ENCODE data around the gene KCNK15. TPM values are rescaled to one million over a fixed set of nuclear protein-coding genes. Genes with fewer than 3 reads are reported as not detected.

The KCNK15 gene
- total and polyA plus RNA-seq, 9 donors = 0.93 to 21.6 (median 4.4) TPM

- DNase-seq = no peak
- intact Hi-C loops (cut with DNase I) = no loop called here
- Histone ChIP-seq H3K27ac (no peak overlapping the region), H3K9me3 (no peaks in the 10 kb centered on the region), H3K27me3 (no peaks in the 10 kb centered on the region), H3K36me3 (no peaks in the 10 kb centered on the region), H3K4me1 (ENCODE audit: insufficient read depth) (no peaks in the 10 kb centered on the region), H3K4me3 (no peak overlapping the region)
- TF ChIP-seq CTCF (IDR thresholded peaks at IDR 0.05) (no peak), POLR2A (IDR thresholded peaks at IDR 0.05) (no peak), EP300 (IDR thresholded peaks at IDR 0.05) (no peak)
- 21 to 41% (median 28%) methylated on average over 5 of the region's 5 CpGs for WGBS, 3 donors
Measured at GRCh38 chr20:44769481-44769863, 23.8 kb downstream of the KCNK15 start.

GRCh38 chr20:44770484-44771171 is 25.0 kb downstream of the KCNK15 start:
- intact Hi-C loops (cut with DNase I) = no loop called here
- Histone ChIP-seq H3K36me3 (no peaks in the 10 kb centered on the region), H3K4me1 (ENCODE audit: insufficient read depth) (no peaks in the 10 kb centered on the region), H3K27me3 (no peaks in the 10 kb centered on the region), H3K27ac (no peak overlapping the region), H3K9me3 (no peaks in the 10 kb centered on the region), H3K4me3 (no peak overlapping the region)
- no peak for TF ChIP-seq POLR2A (IDR thresholded peaks at IDR 0.05)
- no peak for TF ChIP-seq CTCF (IDR thresholded peaks at IDR 0.05)
- TF ChIP-seq EP300 (IDR thresholded peaks at IDR 0.05) = no peak
- 49 to 63% (median 52%) methylated on average over 11 of the region's 11 CpGs for WGBS, 3 donors
- no peak for DNase-seq

- no peaks in the 10 kb centered on the region for H3K27me3 ChIP-seq
Measured at GRCh38 chr20:44771172-44771535, 25.5 kb downstream of the KCNK15 start.

GRCh38 chr20:44772636-44773035 is 27.0 kb downstream of the KCNK15 start:
- intact Hi-C loops (cut with DNase I) = no loop called here
- H3K4me1 ChIP-seq (ENCODE audit: insufficient read depth) = no peaks in the 10 kb centered on the region
- DNase-seq = no peak
- TF ChIP-seq POLR2A (IDR thresholded peaks at IDR 0.05) (no peak), EP300 (IDR thresholded peaks at IDR 0.05) (no peak), CTCF (IDR thresholded peaks at IDR 0.05) (no peak)
- H3K27me3 ChIP-seq = no peaks in the 10 kb centered on the region
- no peaks in the 10 kb centered on the region for H3K36me3 ChIP-seq
- no peaks in the 10 kb centered on the region for H3K9me3 ChIP-seq
- no peak overlapping the region for H3K4me3 ChIP-seq
- H3K27ac ChIP-seq = no peak overlapping the region
- WGBS, 3 donors = 45 to 59% (median 50%) methylated on average over 8 of the region's 8 CpGs

More at GRCh38 chr20:44771172-44771535, 25.5 kb downstream of the KCNK15 start:
- Histone ChIP-seq H3K36me3 (no peaks in the 10 kb centered on the region), H3K9me3 (no peaks in the 10 kb centered on the region), H3K4me1 (ENCODE audit: insufficient read depth) (no peaks in the 10 kb centered on the region), H3K4me3 (no peak overlapping the region), H3K27ac (no peak overlapping the region)
- TF ChIP-seq POLR2A (IDR thresholded peaks at IDR 0.05) (no peak), CTCF (IDR thresholded peaks at IDR 0.05) (no peak), EP300 (IDR thresholded peaks at IDR 0.05) (no peak)
- intact Hi-C loops (cut with DNase I) = no loop called here
- no peak for DNase-seq
- WGBS, 3 donors = 79 to 87% (median 82%) methylated on average over 8 of the region's 8 CpGs
